ENCODE data around the gene NIFK.

Gene NIFK

DNA sequence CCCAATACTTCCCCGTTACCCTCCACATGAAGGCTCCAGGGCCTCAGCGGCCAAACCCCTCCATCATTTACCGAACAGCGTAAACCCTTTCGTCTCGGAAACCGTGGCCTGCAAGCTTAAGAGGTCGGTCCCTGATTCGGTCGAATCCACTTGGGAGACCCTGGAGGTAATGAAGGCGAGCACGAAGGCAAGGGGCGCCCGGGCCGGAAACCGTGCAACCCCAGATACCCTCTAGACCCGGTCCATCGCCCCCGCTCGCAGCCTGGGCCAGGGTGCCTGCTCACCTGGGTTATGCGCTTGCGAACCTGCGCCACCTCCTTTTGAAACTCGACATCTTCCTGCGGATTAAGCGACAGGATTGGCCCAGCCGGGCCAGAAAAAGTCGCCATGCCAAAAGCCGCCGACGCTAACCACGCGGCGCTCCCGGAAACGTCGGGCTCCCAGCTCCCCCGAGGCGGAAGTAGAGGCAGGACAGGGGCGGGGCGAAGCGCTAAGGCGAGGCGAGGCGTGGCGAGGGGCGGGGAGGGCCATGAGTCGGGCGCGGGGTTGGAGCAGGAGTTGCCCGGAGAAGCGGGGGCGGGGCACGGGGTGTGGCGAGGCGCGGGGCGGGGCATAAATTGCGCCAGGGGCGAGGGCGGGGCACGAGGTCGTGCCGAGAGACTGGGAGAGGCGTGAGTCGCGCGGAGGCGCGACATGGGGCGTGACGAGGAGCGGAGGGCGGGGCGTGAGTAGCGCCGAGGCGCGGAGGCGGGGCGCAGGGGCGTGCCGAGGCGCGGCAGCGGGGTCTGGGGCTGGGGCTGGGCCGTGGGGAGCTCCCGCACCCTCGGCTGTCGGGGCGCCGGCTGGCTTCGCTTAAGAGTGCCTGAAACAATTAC lies at the start of gene NIFK:
Gene NIFK, minus strand, starts transcription at position 414 of the 875 bp plus-strand sequence. Its CDS starts 25 bp downstream, at position 389.
- peak; percentile 100 for DNase-seq (ENCODE audit: low read depth in 3 of 3)

DNA sequence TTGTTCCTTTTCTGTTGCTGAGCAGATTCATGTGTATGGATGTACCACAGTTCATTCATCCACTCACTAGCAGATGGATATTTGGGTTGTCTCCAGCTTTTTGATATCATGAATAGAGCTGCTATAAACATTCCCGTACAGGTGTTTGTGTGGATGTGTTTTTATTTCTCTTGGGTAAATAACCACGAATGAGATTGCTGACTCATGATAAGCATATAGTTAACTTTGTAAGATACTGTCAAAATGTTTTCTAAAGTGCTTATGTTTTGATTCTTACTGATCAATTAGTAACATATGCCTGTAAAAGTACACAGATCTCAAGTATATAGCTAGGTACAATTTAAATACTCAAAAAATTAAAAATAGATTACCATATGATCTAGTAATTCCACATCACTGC lies 46.5 kb upstream of the NIFK start:
- no peak for DNase-seq (ENCODE audit: low read depth in 3 of 3)

DNA sequence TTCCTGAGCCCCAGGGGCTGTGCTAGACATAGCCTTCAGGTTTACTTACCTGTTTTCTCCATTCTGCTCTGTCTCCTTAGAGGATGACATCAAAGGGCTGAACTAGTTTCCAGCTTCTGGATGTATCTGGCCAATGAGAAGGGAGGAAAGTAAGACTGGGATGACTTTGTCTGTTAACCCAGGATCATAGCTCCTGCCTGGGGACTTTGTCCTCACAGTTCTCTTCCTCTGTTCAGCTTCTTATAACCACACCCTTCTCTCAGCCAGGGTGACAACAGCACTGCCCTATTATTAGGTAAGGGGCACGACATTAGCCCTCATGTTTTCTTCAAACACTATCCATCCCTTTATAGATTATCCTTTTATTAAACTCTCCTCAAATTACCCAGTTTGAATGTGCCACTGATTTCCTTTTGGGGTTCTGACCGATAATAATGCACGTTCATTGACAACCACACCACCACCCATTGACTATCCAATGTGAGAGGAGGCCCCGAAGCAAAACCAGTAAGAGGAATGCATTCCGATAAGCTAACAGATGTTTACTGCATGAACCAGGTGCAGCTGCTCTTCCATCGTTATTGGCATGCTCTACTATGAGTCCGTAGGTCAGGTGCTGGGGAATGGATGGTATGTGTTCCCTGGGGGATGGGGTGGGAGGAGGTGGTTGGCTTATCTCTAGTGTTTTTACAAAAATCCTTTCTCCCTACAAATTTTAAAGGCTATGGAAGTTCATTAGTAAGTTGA lies 42.2 kb upstream of the NIFK start:
- DNase-seq (ENCODE audit: low read depth in 3 of 3), result no peak

DNA sequence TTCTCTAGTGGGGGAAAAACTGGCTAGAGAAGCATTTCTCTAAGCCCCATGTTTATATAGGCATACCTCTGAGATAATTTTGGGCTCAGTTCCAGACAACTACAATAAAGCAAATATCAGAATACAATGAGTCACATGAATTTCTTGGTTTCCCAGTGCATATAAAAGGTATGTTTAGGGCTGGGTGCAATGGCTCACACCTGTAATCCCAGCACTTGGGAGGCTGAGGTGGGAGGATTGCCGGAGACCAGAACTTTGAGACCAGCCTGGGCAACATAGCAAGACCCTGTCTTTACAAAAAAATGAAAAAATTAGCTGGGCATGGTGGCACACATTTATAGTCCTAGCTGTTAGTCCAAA lies 41.0 kb upstream of the NIFK start:
- DNase-seq (ENCODE audit: low read depth in 3 of 3), result no peak

DNA sequence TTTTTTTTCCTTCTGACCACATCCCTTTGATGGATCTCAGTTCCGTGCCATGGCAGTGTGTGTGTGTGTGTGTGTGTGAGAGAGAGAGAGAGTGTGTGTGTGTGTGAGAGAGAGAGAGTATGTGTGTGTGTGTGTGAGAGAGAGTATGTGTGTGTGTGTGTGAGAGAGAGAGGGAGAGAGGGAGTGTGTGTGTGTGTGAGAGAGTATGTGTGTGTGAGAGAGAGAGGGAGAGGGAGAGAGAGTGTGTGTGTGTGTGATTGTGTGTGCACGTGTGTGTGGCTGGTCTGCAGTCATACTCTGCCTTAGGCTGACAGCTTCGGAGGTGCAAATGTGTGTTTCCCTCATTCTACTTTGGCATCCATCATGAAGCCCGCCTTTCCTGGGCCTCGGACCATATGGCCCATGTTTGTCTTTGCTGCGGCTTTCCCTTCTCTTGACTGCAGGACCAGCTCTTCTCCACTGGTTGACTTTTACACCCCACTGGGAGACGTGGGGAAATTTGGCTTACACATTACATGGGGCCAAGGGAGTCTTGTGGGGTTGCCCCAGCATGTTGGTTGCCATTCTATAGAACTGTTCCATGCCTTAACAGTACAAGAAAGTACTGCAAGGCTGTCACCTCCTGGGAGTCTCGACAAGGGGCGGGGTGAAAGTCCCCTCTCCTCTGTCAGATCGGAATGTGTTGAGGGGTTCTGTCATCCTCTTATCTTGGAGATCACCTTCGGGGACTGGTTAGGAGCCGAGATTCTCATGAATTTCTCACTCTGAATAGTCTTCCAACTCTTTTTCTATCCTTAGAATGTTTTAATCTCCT lies 40.4 kb upstream of the NIFK start:
- DNase-seq (ENCODE audit: low read depth in 3 of 3), result no peak

DNA sequence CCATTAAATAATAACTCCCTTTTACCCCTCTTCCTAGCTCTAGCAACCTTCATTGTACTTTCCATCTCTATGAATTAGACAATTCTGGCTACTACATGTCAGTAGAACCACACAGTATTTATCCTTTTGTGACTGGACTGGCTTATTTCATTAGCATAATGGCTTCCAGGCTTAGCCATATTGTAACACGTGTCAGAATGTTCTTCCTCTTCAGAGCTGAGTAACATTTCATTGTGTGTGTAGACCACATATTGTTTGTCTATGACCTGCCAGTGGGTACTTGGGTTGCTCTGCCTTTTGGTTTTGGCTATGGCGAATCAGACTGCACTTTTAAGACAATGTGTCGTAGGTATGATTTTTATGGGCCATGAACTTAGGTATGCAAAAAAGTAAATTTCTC lies 39.7 kb upstream of the NIFK start:
- no peak for DNase-seq (ENCODE audit: low read depth in 3 of 3)

DNA sequence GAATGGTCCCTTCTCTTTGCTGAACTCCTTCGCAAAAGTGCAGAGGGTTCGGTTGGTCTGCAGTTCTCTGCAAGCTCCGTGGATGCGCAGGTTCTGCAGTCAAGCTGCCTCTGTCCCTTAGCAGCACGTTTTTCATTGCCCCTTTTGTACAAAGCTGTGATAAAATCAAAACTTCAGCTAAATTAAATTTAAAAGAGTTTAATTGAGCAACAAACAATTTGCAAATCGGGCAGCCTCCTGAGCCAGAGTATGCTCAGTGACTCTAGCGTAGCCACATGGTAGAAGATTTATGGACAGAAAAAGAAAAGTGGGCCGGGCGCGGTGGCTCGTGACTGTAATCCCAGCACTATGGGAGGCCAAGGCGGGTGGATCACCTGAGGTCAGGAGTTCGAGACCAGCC lies 37.6 kb upstream of the NIFK start:
- no peak for DNase-seq (ENCODE audit: low read depth in 3 of 3)

DNA sequence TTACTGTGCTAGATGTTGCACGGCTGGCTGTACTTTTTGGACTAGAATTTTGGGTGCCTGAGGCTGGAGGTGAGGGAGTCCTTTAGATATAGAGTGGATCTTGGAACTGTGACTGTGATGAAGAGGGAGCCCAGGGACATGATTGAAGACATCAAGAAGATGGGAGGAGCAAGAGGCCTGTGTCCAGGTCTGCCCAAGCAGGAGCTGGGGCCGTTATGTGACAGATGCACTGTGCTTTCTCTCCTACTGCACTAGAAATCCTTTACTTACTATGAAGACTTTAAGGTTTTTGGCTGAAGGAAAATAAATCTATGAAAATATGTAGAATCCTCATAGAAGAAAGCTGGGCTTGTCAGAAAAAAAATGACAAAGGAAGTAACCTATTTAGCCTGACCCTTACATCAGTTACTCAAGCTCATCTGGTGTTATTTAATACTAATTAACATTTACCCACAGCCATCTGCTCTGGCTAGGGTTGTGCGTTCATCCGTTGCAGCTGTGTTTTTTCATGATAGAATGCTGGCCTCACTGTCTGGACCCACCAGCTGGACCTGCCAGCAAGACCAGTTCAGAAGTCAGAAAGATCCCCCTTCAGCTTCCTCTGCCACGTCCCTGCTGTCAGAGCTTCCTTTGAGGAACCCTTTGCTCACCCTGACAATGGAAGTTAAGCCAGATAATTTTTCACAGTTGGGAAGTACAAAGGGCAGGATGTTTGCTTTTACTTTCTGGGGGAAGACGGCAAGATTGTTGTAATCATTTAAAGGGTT lies 35.5 kb upstream of the NIFK start:
- DNase-seq (ENCODE audit: low read depth in 3 of 3), result no peak

DNA sequence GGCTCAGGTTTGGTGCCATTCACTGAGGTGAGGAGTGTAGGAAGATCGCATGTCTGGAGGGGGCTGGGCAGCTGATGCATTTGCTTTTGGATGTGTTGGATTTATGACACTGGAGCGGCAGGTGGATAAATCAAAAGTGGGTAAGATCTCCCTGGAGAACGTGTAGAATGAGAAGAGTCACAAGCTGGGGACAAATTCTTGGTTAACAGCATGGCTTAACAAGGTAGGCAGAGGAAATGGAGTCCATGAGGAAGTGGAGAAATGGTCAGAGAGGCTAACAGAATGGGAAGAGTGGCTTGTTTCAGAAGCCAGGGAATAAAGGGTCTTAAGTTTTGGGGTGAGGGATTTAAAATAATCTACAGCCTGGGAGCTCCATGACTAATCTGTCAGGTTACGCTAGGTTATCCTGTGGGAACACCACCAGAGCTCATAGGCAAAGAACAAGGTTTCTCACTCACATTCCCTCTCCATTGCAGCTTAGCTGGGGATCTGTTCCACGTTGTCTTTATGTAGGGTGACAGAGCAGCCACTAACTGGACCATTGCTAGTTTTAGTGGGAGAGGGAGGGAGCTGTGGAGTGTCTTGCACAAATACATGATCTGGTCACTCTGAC lies 31.6 kb upstream of the NIFK start:
- no peak for DNase-seq (ENCODE audit: low read depth in 3 of 3)

DNA sequence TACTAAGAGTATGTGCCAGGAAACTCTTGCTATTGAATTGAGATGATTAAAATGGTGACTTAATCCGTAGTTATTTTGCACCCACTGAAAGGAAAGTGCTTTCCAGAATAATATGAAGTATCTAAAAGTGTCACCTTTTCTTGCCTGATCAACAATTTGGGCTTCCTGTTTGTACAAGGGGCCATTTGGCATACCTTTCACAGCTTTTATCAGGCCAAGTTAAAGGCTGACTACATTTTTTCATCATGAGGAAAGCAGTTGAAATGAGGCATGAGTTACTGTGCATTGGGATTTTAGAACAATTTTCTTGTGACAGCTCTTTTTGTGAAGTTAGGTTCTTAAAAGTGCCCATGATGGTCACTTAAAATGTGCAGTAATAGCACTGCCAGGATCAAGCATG lies 29.9 kb upstream of the NIFK start:
- DNase-seq (ENCODE audit: low read depth in 3 of 3), result no peak

DNA sequence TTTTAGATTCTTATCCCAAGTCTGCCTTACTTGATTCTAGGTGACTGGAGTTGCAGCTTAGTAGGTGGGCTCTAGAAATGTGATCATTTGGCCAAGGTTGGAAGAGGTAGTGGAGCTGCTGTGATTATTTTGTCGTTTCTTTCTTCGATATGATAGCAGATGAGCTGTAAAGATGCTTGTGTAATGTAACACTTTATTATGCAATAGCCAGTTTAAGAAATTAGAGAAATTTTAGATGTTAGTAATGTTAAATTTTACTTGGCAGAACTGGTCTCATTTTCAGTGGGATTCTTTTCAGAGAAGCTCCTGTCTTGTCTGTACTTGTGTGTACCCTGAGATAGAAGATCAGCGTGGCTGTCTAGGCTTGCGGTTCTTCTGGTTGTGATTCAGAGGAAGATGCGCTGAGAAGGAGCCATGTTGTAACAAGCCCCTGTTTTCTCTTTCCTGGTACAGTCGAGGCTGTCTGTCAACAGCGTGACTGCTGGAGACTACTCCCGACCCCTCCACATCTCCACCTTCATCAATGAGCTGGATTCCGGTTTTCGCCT lies 28.1 kb upstream of the NIFK start:
- no peak for DNase-seq (ENCODE audit: low read depth in 3 of 3)

DNA sequence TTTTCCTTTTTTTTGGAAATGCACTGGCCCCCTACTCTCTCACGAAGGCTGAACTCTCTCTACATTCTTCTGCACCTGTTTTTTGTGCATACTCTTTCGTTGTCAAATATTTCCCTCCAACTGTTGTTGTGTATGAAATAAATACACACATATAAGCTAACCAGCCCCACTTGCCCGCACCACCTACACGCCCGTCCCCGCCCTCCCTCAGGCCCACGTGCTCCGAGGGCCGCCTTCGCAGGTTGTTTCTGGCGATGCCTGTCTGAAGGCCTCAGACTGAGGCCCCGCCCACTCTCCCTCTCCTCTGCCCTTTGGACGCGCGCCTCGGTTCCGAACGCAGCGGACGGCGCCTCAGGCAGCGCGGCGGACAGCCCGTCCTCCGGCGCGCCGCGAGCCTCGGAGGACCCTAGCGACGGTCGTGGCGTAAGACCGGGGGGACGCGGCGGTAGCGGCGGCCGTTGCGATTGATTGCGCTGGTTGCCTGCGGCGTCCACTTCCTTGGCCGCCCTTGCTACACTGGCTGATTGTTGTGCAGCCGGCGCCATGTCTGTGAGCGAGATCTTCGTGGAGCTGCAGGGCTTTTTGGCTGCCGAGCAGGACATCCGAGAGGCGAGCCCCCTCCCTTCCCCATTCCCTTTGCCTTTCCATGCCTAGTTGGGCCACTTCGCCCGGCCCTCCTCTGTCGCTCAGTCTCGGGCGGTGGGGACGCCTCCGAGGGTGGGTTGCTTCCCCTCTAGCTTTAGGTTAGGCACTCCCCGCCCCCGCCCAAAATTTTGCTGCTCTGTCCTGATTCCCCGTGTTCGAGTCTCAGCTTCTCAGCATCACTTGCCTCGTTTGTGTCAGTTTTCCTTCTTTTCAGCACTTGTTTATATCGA lies 18.8 kb upstream of the NIFK start, which contains the start of gene TSN:
Gene TSN, plus strand, starts transcription at position 415 of the 875 bp plus-strand sequence. Its CDS starts 129 bp downstream, at position 544.
- peak; percentile 94 to 97 (median 97) for DNase-seq (ENCODE audit: low read depth in 3 of 3)

DNA sequence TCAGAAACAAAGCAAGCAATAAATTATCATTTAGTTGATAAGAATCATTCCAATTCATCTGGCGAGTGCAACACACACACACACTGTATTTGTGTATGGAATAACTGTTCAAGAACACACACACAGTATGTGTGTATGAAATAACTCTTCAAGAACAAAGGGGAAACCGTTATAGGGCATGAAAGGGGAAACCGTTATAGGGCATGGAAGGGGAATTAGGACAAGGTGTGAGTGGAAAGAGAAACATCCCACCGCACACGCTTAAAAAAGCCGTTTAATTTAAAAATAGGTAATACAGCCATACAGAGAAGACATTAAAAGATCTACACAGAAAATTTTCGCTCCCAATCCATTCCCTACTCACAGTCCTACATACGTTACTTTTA lies 18.2 kb upstream of the NIFK start:
- no peak for DNase-seq (ENCODE audit: low read depth in 3 of 3)

DNA sequence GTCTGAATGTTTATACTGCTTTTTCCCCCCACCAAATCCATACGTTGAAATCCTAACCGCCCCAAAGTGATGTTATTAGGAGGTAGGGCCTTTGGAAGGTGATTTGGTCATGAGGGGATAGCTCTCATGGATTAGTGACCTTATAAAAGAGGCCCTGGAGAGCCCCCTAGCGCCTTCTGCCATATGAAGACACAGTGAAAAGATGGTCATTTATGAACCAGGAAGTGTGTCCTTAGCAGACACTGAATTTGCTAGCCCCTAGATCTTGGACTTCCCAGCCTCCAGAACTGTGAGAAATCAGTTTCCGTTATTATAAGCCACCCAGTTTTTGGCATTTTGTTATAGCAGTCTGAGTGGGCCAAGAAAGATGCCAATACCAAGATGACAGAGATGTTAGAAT lies 11.5 kb upstream of the NIFK start:
- no peak for DNase-seq (ENCODE audit: low read depth in 3 of 3)

DNA sequence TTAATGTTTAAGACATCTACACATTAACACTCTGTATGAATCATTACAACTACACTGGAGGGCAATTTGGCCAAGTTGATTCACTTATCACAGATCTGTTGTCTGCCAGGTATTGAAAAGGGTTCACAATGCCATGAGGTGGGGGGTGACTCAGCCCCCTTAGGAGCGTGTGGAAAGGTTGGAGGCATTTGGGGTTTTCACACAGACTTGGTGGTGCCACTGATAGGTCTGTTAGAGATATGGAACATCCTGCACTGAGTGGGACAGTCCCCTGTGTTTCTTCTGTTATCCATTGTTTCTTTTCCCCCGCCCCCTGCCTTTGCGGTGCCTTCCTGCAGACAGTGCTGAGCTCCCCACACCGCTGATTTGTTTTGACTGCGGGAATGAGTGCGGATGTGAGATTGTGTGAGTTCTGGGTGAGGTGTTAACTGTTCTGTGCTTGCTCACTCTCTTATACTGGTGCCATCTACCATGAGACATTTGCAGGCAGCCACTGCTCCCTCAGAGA lies 9.4 kb upstream of the NIFK start:
- peak in 1 of 3 experiments; percentile 31 for DNase-seq (ENCODE audit: low read depth in 3 of 3)

DNA sequence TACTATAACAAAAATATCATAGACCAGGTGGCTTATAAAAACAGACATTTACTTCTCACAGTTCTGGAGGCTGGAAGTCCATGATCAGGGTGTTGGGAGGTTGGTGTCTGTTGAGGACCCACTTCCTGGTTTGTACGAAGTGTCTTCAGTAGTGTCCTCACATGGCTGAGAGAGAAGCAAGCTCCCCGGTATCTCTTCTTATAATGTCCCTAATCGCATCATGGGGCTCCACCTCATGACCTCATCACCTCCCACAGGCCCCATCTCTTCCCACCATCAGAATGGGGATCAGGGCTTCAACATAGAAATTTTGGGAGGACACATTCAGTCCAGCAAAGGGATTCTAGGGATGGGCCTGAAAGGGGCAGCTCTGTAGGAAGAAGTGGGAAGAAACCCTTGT lies 4.8 kb upstream of the NIFK start:
- DNase-seq (ENCODE audit: low read depth in 3 of 3), result no peak

DNA sequence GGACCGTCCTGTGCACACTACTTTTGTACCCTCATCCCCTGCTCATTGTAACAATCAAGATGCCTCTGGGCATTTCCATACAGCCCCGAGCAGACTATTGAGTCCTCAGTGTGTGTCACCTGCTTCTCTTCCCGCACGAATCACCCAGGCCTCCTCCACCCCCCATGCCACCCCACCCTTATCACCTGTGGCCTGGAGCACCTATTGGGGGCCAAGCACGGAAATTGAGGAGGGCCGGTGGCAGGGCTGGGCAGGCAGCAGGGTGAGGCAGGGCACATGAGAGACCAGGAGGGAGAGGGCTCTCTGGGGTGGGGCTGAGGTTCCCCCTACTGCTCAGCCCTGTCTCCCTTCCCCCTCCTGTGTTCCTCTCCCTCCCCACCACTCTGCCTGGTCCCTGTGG lies 4.3 kb upstream of the NIFK start:
- no peak for DNase-seq (ENCODE audit: low read depth in 3 of 3)

DNA sequence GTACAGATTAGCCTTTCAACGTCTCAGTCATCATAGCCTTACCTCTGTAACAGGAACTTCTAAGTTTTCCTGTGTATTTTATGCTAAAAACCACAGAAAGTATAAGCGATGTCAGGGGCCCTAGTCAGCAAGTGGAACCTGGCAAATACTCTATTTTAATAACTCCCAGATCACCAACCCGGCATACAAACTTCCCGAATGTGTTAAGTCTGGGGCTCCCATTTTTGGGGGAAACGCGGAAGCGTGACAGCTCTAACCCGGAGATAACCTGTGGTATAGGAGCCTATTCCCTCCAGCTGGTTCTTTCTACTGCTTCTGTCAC lies 574 bp downstream of the NIFK start:
- DNase-seq (ENCODE audit: low read depth in 3 of 3), result no peak

DNA sequence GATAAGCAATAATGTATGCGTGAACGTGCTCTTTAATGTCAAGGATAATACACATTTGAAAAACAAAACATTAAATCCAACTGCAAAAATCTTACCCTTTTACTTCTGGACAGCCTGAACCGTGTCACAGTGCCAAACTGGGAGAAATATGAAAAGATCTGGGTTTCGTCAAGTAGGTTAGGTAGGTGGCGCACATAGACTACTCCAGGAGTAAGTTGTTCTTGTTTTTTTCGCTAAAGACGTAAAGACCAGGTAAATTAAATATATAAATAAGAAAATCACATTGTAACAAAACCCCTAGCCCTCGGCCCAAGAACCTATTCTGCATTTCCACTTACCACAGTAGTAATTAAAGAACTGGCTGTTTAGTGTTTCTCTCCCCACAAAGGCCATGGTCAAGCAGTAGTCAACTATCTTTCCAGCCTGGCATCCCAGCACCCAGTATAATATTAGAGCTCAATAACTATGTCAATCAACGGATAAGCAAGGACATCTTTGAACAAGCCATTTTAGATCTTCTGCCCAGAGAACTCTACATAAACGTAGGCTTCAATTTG lies 1.1 kb downstream of the NIFK start:
- no peak for DNase-seq (ENCODE audit: low read depth in 3 of 3)
